ES-I3 (cell line): ENCODE data around the gene BACH2.
"Not testable (repeated sequence)": the region's sequence is repeated elsewhere in the genome, so short reads cannot be mapped to it uniquely, and the experiment has no call there.

Experiments used
- H3K36me3 ChIP-seq: 2 replicates; pipeline ENCODE4 v1.6.1; 2013; ENCODE audit warnings: mild to moderate bottlenecking, low read length, control low read depth, moderate library complexity; ENCODE audit not compliant: insufficient read depth
- H3K4me1 ChIP-seq: 2 replicates; pipeline ENCODE4 v1.6.1; 2013; ENCODE audit warnings: mild to moderate bottlenecking, control low read depth, low read length; ENCODE audit not compliant: insufficient read depth
- H3K9ac ChIP-seq: 2 replicates; pipeline ENCODE4 v1.6.1; 2013; ENCODE audit warnings: low read depth, mild to moderate bottlenecking, low read length, moderate library complexity
- H3K9me3 ChIP-seq: 2 replicates; pipeline ENCODE4 v1.6.1; 2013; ENCODE audit warnings: mild to moderate bottlenecking, low read length, moderate library complexity; ENCODE audit not compliant: control insufficient read depth, insufficient read depth

Gene BACH2

GRCh38 chr6:90054193-90054592 is 242.4 kb downstream of the BACH2 start:
- not testable (repeated sequence) for H3K36me3 ChIP-seq, H3K9me3 ChIP-seq, H3K9ac ChIP-seq, H3K4me1 ChIP-seq

- Histone ChIP-seq H3K9me3 (no peaks in the 10 kb centered on the region; the same call in 1 of the 2 replicates), H3K36me3 (no peaks in the 10 kb centered on the region), H3K4me1 (no peaks in the 10 kb centered on the region), H3K9ac (no peak overlapping the region)
These were observed 243.0 kb downstream of the BACH2 start for GRCh38 chr6:90053614-90054013.

GRCh38 chr6:90049295-90049694 is 247.3 kb downstream of the BACH2 start:
- Histone ChIP-seq H3K9me3 (no peaks in the 10 kb centered on the region; the same call in 1 of the 2 replicates), H3K36me3 (no peaks in the 10 kb centered on the region), H3K9ac (no peak overlapping the region), H3K4me1 (peaks cover 11% of the 10 kb centered on the region)

- no peaks in the 10 kb centered on the region for H3K36me3 ChIP-seq
- H3K9ac ChIP-seq, result no peak overlapping the region
- H3K9me3 ChIP-seq, result no peaks in the 10 kb centered on the region
- peaks cover 12% of the 10 kb centered on the region for H3K4me1 ChIP-seq
These were observed 248.3 kb downstream of the BACH2 start for GRCh38 chr6:90048206-90048967.

GRCh38 chr6:90045535-90045934 is 251.1 kb downstream of the BACH2 start:
- peaks cover 12% of the 10 kb centered on the region for H3K4me1 ChIP-seq
- no peak overlapping the region for H3K9ac ChIP-seq
- H3K36me3 ChIP-seq, result no peaks in the 10 kb centered on the region
- no peaks in the 10 kb centered on the region for H3K9me3 ChIP-seq

- Histone ChIP-seq H3K9me3 (no peaks in the 10 kb centered on the region), H3K36me3 (no peaks in the 10 kb centered on the region), H3K4me1 (peaks cover 12% of the 10 kb centered on the region), H3K9ac (no peak overlapping the region)
These were observed 251.7 kb downstream of the BACH2 start for GRCh38 chr6:90044833-90045381.

GRCh38 chr6:90044182-90044832 is 252.3 kb downstream of the BACH2 start:
- H3K9me3 ChIP-seq, result no peaks in the 10 kb centered on the region
- H3K9ac ChIP-seq, result no peak overlapping the region
- H3K4me1 ChIP-seq, result peaks cover 12% of the 10 kb centered on the region
- H3K36me3 ChIP-seq, result no peaks in the 10 kb centered on the region

- H3K9me3 ChIP-seq, result no peaks in the 10 kb centered on the region; the same call in 1 of the 2 replicates
These were observed 255.7 kb downstream of the BACH2 start for GRCh38 chr6:90040931-90041330.

GRCh38 chr6:90039911-90040310 is 256.7 kb downstream of the BACH2 start:
- no peak overlapping the region for H3K9ac ChIP-seq

More at GRCh38 chr6:90040931-90041330, 255.7 kb downstream of the BACH2 start:
- Histone ChIP-seq H3K36me3 (no peaks in the 10 kb centered on the region), H3K4me1 (peaks cover 12% of the 10 kb centered on the region), H3K9ac (no peak overlapping the region)

GRCh38 chr6:90038961-90039653 is 257.5 kb downstream of the BACH2 start:
- no peak overlapping the region for H3K9ac ChIP-seq
- no peaks in the 10 kb centered on the region for H3K36me3 ChIP-seq
- no peaks in the 10 kb centered on the region for H3K4me1 ChIP-seq
- no peaks in the 10 kb centered on the region; the same call in 1 of the 2 replicates for H3K9me3 ChIP-seq

More at GRCh38 chr6:90039911-90040310, 256.7 kb downstream of the BACH2 start:
- no peaks in the 10 kb centered on the region for H3K36me3 ChIP-seq
- no peaks in the 10 kb centered on the region; the same call in 1 of the 2 replicates for H3K9me3 ChIP-seq
- peaks cover 7% of the 10 kb centered on the region for H3K4me1 ChIP-seq

- Histone ChIP-seq H3K9me3 (no peaks in the 10 kb centered on the region; the same call in 1 of the 2 replicates), H3K9ac (no peak overlapping the region), H3K36me3 (no peaks in the 10 kb centered on the region), H3K4me1 (no peaks in the 10 kb centered on the region)
These were observed 259.7 kb downstream of the BACH2 start for GRCh38 chr6:90036963-90037362.

- Histone ChIP-seq H3K9ac (no peak overlapping the region), H3K4me1 (no peaks in the 10 kb centered on the region), H3K36me3 (no peaks in the 10 kb centered on the region), H3K9me3 (no peaks in the 10 kb centered on the region; the same call in 1 of the 2 replicates)
These were observed 261.5 kb downstream of the BACH2 start for GRCh38 chr6:90035047-90035723.

- no peaks in the 10 kb centered on the region; the same call in 1 of the 2 replicates for H3K9me3 ChIP-seq
- no peaks in the 10 kb centered on the region; the same call in 1 of the 2 replicates for H3K4me1 ChIP-seq
- no peaks in the 10 kb centered on the region for H3K36me3 ChIP-seq
- H3K9ac ChIP-seq, result no peak overlapping the region
These were observed 262.8 kb downstream of the BACH2 start for GRCh38 chr6:90033746-90034271.
